ENCODE measurements around the gene NOS1AP. TPM values are rescaled to one million over a fixed set of nuclear protein-coding genes. Genes with fewer than 3 reads are reported as not detected.
A peak's percentile ranks its signal among the peaks of the same experiment; 100 is the strongest.

NOS1AP gene
- polyA plus RNA-seq, 3 donors, result 0.12 TPM; not detected in 2

DNA sequence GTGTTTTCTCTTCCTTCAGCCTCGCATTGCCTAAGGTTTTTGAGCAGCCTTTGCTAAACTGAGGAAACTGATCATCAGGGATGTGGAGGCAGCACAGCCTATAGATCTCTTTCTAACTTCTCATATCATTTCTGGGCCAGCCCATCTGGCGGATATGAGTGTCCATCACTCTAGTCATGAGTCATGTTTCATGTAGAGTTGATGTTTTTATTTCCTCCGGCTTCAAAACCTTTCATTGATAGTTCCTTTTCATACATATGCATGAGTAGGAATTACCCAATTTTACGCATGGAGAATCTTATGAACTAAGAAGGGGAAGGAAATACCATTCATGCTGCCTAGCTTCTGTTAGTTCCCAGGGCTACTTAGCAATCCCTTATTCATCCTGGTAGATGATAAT is 240.8 kb downstream of the NOS1AP start:
- TF ChIP-seq, protein P1, sequence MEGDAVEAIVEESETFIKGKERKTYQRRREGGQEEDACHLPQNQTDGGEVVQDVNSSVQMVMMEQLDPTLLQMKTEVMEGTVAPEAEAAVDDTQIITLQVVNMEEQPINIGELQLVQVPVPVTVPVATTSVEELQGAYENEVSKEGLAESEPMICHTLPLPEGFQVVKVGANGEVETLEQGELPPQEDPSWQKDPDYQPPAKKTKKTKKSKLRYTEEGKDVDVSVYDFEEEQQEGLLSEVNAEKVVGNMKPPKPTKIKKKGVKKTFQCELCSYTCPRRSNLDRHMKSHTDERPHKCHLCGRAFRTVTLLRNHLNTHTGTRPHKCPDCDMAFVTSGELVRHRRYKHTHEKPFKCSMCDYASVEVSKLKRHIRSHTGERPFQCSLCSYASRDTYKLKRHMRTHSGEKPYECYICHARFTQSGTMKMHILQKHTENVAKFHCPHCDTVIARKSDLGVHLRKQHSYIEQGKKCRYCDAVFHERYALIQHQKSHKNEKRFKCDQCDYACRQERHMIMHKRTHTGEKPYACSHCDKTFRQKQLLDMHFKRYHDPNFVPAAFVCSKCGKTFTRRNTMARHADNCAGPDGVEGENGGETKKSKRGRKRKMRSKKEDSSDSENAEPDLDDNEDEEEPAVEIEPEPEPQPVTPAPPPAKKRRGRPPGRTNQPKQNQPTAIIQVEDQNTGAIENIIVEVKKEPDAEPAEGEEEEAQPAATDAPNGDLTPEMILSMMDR (IDR thresholded peaks at IDR 0.05), result no peak
- H2AFZ ChIP-seq (ENCODE audit: insufficient read depth, low read depth, low read length, poor library complexity, severe bottlenecking), result no peak overlapping the region
- no peaks in the 10 kb centered on the region for H4K20me1 ChIP-seq (ENCODE audit: insufficient read depth, low read length)
- H3K79me2 ChIP-seq (ENCODE audit: insufficient read depth, low read length), result no peaks in the 10 kb centered on the region
- H3K27me3 ChIP-seq (ENCODE audit: control insufficient read depth in 2 of 2, insufficient read depth in 2 of 2, low read length in 2 of 2), result no peaks in the 10 kb centered on the region
- intact Hi-C loops (cut with micrococcal nuclease), result loop anchor here in 1 of 2 donors (10.0 kb wide), 1 partner anchor 114 kb away; no protein-coding TSS in a partner anchor
- Mint-ChIP-seq H3K4me1 (peaks cover 19% of the 10 kb centered on the region), H3K27me3 (ENCODE audit: low read depth in 3 of 3) (peaks cover 2 to 6% (median 5%) of the 10 kb centered on the region in 3 donors), H3K9me3 (peaks cover 3 to 11% (median 8%) of the 10 kb centered on the region in 7 donors), H3K27ac (peak overlapping the region in 6 of 7 donors; percentile 72 to 93 (median 88)), H3K4me3 (no peak overlapping the region), H3K36me3 (peaks cover 0 to 2% of the 10 kb centered on the region in 2 donors)
- no peak overlapping the region for H3K4me3 ChIP-seq (replicated peaks in 1 of 3; ENCODE audit: low read depth in 2 of 3, low read length in 3 of 3)
- H3K4me2 ChIP-seq (replicated peaks; ENCODE audit: extremely low read depth, low read length, poor library complexity, severe bottlenecking), result peak overlapping the region; percentile 31
- no peaks in the 10 kb centered on the region for H3K36me3 ChIP-seq (replicated peaks in 1 of 2; ENCODE audit: control insufficient read depth in 1 of 2, insufficient read depth in 2 of 2, low read length in 2 of 2)
- peaks cover 17% of the 10 kb centered on the region in 2 donors for H3K4me1 ChIP-seq (ENCODE audit: control insufficient read depth in 1 of 2, insufficient read depth in 2 of 2, low read length in 2 of 2)
- WGBS (ENCODE audit: insufficient coverage), result no CpG with 5 or more reads among the region's 4 CpGs
- peak; percentile 82 to 93 (median 93) for DNase-seq
- peak overlapping the region in 1 of 2 donors; percentile 34 for H3K27ac ChIP-seq (ENCODE audit: low read depth in 1 of 2, low read length in 2 of 2)
- peaks cover 0 to 7% of the 10 kb centered on the region in 2 donors for H3K9me3 ChIP-seq (replicated peaks in 1 of 2; ENCODE audit: control insufficient read depth in 1 of 2, insufficient read depth in 1 of 2, low read length in 2 of 2)
- H3K9ac ChIP-seq (ENCODE audit: insufficient read depth, low read length, poor library complexity, severe bottlenecking), result no peak overlapping the region

GRCh38 chr1:162314206-162314605 is 244.7 kb downstream of the NOS1AP start:
- intact Hi-C loops (cut with micrococcal nuclease), result loop anchor here in 1 of 2 donors (10.0 kb wide), 1 partner anchor 111 kb away; no protein-coding TSS in a partner anchor
- Histone ChIP-seq H2AFZ (ENCODE audit: insufficient read depth, low read depth, low read length, poor library complexity, severe bottlenecking) (no peak overlapping the region), H3K27ac (ENCODE audit: low read depth in 1 of 2, low read length in 2 of 2) (no peak overlapping the region), H3K4me3 (replicated peaks in 1 of 3; ENCODE audit: low read depth in 2 of 3, low read length in 3 of 3) (no peak overlapping the region), H3K9me3 (replicated peaks in 1 of 2; ENCODE audit: control insufficient read depth in 1 of 2, insufficient read depth in 1 of 2, low read length in 2 of 2) (no peaks in the 10 kb centered on the region), H4K20me1 (ENCODE audit: insufficient read depth, low read length) (no peaks in the 10 kb centered on the region), H3K79me2 (ENCODE audit: insufficient read depth, low read length) (no peaks in the 10 kb centered on the region), H3K4me1 (ENCODE audit: control insufficient read depth in 1 of 2, insufficient read depth in 2 of 2, low read length in 2 of 2) (peaks cover 27 to 31% of the 10 kb centered on the region in 2 donors), H3K4me2 (replicated peaks; ENCODE audit: extremely low read depth, low read length, poor library complexity, severe bottlenecking) (no peak overlapping the region), H3K36me3 (replicated peaks in 1 of 2; ENCODE audit: control insufficient read depth in 1 of 2, insufficient read depth in 2 of 2, low read length in 2 of 2) (no peaks in the 10 kb centered on the region), H3K9ac (ENCODE audit: insufficient read depth, low read length, poor library complexity, severe bottlenecking) (no peak overlapping the region), H3K27me3 (ENCODE audit: control insufficient read depth in 2 of 2, insufficient read depth in 2 of 2, low read length in 2 of 2) (no peaks in the 10 kb centered on the region)
- Mint-ChIP-seq H3K36me3 (peaks cover 0 to 2% of the 10 kb centered on the region in 2 donors), H3K9me3 (peaks cover 0 to 2% (median 0%) of the 10 kb centered on the region in 7 donors), H3K27ac (no peak overlapping the region), H3K4me1 (peaks cover 41% of the 10 kb centered on the region), H3K27me3 (ENCODE audit: low read depth in 3 of 3) (peaks cover 0 to 4% (median 0%) of the 10 kb centered on the region in 3 donors), H3K4me3 (no peak overlapping the region)
- DNase-seq, result no peak
- no CpG with 5 or more reads among the region's 1 CpG for WGBS (ENCODE audit: insufficient coverage)
- TF ChIP-seq, protein P1 (IDR thresholded peaks at IDR 0.05), result no peak
